Glomerular visceral epithelial cell (primary cell): ENCODE results near the gene MOSMO.

Experiments
- DNase-seq: peaks from one replicate; pipeline ENCODE4 v3.0.0-alpha.2; 2016; ENCODE audit errors: extremely low spot score

The MOSMO gene

GRCh38 chr16:22007509-22008214 is at the start of gene MOSMO:
Gene MOSMO (plus strand): TSS chr16:22008111. CDS start chr16:22008302, 191 bp downstream.
- peak; percentile 61 for DNase-seq

GRCh38 chr16:21959050-21959449 is 48.9 kb upstream of the MOSMO start:
- no peak for DNase-seq

- DNase-seq: no peak
Observed at GRCh38 chr16:21962475-21962874, 45.4 kb upstream of the MOSMO start.

- no peak for DNase-seq
Observed at GRCh38 chr16:21963887-21964286, 44.0 kb upstream of the MOSMO start.

GRCh38 chr16:21964353-21964752 is 43.6 kb upstream of the MOSMO start:
- no peak for DNase-seq

GRCh38 chr16:21971856-21972255 is 36.1 kb upstream of the MOSMO start:
- DNase-seq: no peak

GRCh38 chr16:21973945-21974344 is 34.0 kb upstream of the MOSMO start:
- no peak for DNase-seq

- no peak for DNase-seq
Observed at GRCh38 chr16:21980032-21980431, 27.9 kb upstream of the MOSMO start.

GRCh38 chr16:21982108-21982507 is 25.8 kb upstream of the MOSMO start:
- DNase-seq: no peak

- no peak for DNase-seq
Observed at GRCh38 chr16:21984062-21984461, 23.8 kb upstream of the MOSMO start.

GRCh38 chr16:21985524-21985923 is 22.4 kb upstream of the MOSMO start:
- no peak for DNase-seq

- no peak for DNase-seq
Observed at GRCh38 chr16:21986692-21987246, 21.1 kb upstream of the MOSMO start.

- no peak for DNase-seq
Observed at GRCh38 chr16:21987498-21987897, 20.4 kb upstream of the MOSMO start.

GRCh38 chr16:21989133-21989532 is 18.8 kb upstream of the MOSMO start:
- no peak for DNase-seq

- DNase-seq: no peak
Observed at GRCh38 chr16:21989751-21990150, 18.2 kb upstream of the MOSMO start.

- no peak for DNase-seq
Observed at GRCh38 chr16:21990381-21990944, 17.4 kb upstream of the MOSMO start.

GRCh38 chr16:21991621-21992020 is 16.3 kb upstream of the MOSMO start:
- no peak for DNase-seq

GRCh38 chr16:21994856-21995465 is 12.9 kb upstream of the MOSMO start:
- DNase-seq: no peak

GRCh38 chr16:21996923-21997696 is 10.8 kb upstream of the MOSMO start:
- DNase-seq: no peak

- DNase-seq: no peak
Observed at GRCh38 chr16:21997697-21998480, 10.0 kb upstream of the MOSMO start.

GRCh38 chr16:22001591-22001990 is 6.3 kb upstream of the MOSMO start:
- no peak for DNase-seq
